Neural cell (in vitro differentiated cells): ENCODE data around the gene SDR42E1. TPM values are rescaled to one million over a fixed set of nuclear protein-coding genes. Genes with fewer than 3 reads are reported as not detected.

Source experiments
- H2AFZ ChIP-seq: fragments of 200-600, 300-800 bp; sonication (generic), shearing (Covaris generic); 2 replicates; pipeline ENCODE4 v1.6.0; 2014; ENCODE audit warnings: low read depth, mild to moderate bottlenecking, antibody characterized with exemption, low read length, moderate library complexity
- H3F3A ChIP-seq: fragments of 200-600 bp; shearing (Covaris generic); 2 replicates; pipeline ENCODE4 v1.6.1; 2016; ENCODE audit warnings: mild to moderate bottlenecking, moderate library complexity, mixed read lengths, antibody characterized with exemption, low read length; ENCODE audit not compliant: insufficient read depth, poor library complexity, severe bottlenecking
- H3K27ac ChIP-seq: fragments of 200-600, 300-800 bp; sonication (generic), shearing (Covaris generic); 2 replicates; pipeline ENCODE4 v1.5.1; 2014; ENCODE audit warnings: mild to moderate bottlenecking, low read length, moderate library complexity
- H3K27me3 ChIP-seq: fragments of 300-800, 200-600 bp; sonication (generic), shearing (Covaris generic); 2 replicates; pipeline ENCODE4 v1.6.0; 2014; ENCODE audit warnings: mild to moderate bottlenecking, low read depth, low read length, moderate library complexity; ENCODE audit not compliant: insufficient read depth
- H3K36me3 ChIP-seq: fragments of 300-800, 200-600 bp; sonication (generic), shearing (Covaris generic); 2 replicates; pipeline ENCODE4 v1.5.1; 2014; ENCODE audit warnings: mild to moderate bottlenecking, antibody characterized with exemption, low read length, moderate library complexity; ENCODE audit not compliant: insufficient read depth
- H3K4me2 ChIP-seq: fragments of 300-800, 200-600 bp; sonication (generic), shearing (Covaris generic); 2 replicates; pipeline ENCODE4 v1.6.0; 2014; ENCODE audit warnings: mild to moderate bottlenecking, low read length
- H3K4me3 ChIP-seq: fragments of 300-800, 200-600 bp; sonication (generic), shearing (Covaris generic); 2 replicates; pipeline ENCODE4 v1.5.1; 2014; ENCODE audit warnings: mild to moderate bottlenecking, low read length, moderate library complexity
- H3K79me2 ChIP-seq: fragments of 200-600 bp; shearing (Covaris generic); replicated peaks from 2 replicates; pipeline ENCODE4 v1.6.0; 2014; ENCODE audit warnings: mild to moderate bottlenecking, low read length, moderate library complexity; ENCODE audit not compliant: insufficient read depth
- H3K9ac ChIP-seq: fragments of 300-800, 200-600 bp; sonication (generic), shearing (Covaris generic); 2 replicates; pipeline ENCODE4 v1.6.1; 2016; ENCODE audit warnings: mild to moderate bottlenecking, low read length, mixed read lengths
- H3K9me2 ChIP-seq: fragments of 200-600 bp; shearing (Covaris generic); 2 replicates; pipeline ENCODE4 v1.6.1; 2016; ENCODE audit warnings: mild to moderate bottlenecking, low read length, mixed read lengths; ENCODE audit not compliant: insufficient read depth
- H3K9me3 ChIP-seq: fragments of 200-600, 300-800 bp; sonication (generic), shearing (Covaris generic); 2 replicates; pipeline ENCODE4 v1.6.1; 2016; ENCODE audit warnings: mild to moderate bottlenecking, mixed run types, low read length, moderate library complexity, mixed read lengths
- H4K20me1 ChIP-seq: fragments of 200-600 bp; shearing (Covaris generic); 2 replicates; pipeline ENCODE4 v1.6.1; 2016; ENCODE audit warnings: mild to moderate bottlenecking, mixed run types; ENCODE audit not compliant: insufficient read depth
- CTCF ChIP-seq: fragments of 450-650 bp; IDR thresholded peaks from 2 replicates; pipeline ENCODE4 v1.5.1; 2014; ENCODE audit warnings: antibody characterized with exemption, mild to moderate bottlenecking, moderate library complexity; ENCODE audit not compliant: poor library complexity, severe bottlenecking
- EP300 ChIP-seq: fragments of 450-650 bp; conservative IDR thresholded peaks from 2 replicates; pipeline ENCODE4 v1.6.1; 2014; ENCODE audit warnings: antibody characterized with exemption, mild to moderate bottlenecking, moderate library complexity; ENCODE audit not compliant: poor library complexity, severe bottlenecking
- EZH2 ChIP-seq: fragments of 200-600, 300-800 bp; shearing (Covaris generic), sonication (generic); IDR thresholded peaks from 2 replicates; pipeline ENCODE4 v1.6.1; 2014; ENCODE audit warnings: antibody characterized with exemption, low read length, borderline replicate concordance, mild to moderate bottlenecking; ENCODE audit not compliant: insufficient read depth, poor library complexity, severe bottlenecking
- MXI1 ChIP-seq: fragments of 450-650 bp; conservative IDR thresholded peaks from 2 replicates; pipeline ENCODE4 v1.6.1; 2014; ENCODE audit warnings: antibody characterized with exemption, mild to moderate bottlenecking; ENCODE audit not compliant: poor library complexity, severe bottlenecking
- POLR2AphosphoS5 ChIP-seq: IDR thresholded peaks from 2 replicates; pipeline ENCODE4 v1.6.1; 2012
- RAD21 ChIP-seq: fragments of 450-650 bp; conservative IDR thresholded peaks from 2 replicates; pipeline ENCODE4 v1.6.1; 2014; ENCODE audit warnings: antibody characterized with exemption, mild to moderate bottlenecking, moderate library complexity
- REST ChIP-seq: IDR thresholded peaks from 2 replicates; pipeline ENCODE4 v1.6.1; 2012; ENCODE audit warnings: borderline replicate concordance
- SMC3 ChIP-seq: fragments of 450-650 bp; conservative IDR thresholded peaks from 2 replicates; pipeline ENCODE4 v1.6.1; 2014; ENCODE audit warnings: antibody characterized with exemption, mild to moderate bottlenecking, moderate library complexity; ENCODE audit not compliant: poor library complexity
- TAF1 ChIP-seq: IDR thresholded peaks from 2 replicates; pipeline ENCODE4 v1.6.1; 2012; ENCODE audit warnings: low read depth
- polyA plus RNA-seq: library from polyadenylated mRNA; depleted of rRNA; stranded (reverse); fragments of >200 nt; gene quantifications from 2 replicates; pipeline ENCODE4 v1.2.3, GENCODE V29; 2014

The SDR42E1 gene
- polyA plus RNA-seq, 1 donor from 2014 or later = 0.02 TPM

GRCh38 chr16:82016964-82017363 is 5.7 kb upstream of the SDR42E1 start:
- no peak for TF ChIP-seq CTCF
- TF ChIP-seq POLR2AphosphoS5 = no peak
- no peak for TF ChIP-seq MXI1
- no peak for TF ChIP-seq RAD21
- TF ChIP-seq EP300 = no peak
- no peak for TF ChIP-seq SMC3
- TF ChIP-seq TAF1 = no peak
- no peak for TF ChIP-seq EZH2
- TF ChIP-seq REST = no peak

GRCh38 chr16:82016263-82016662 is 5.0 kb upstream of the SDR42E1 start:
- H3F3A ChIP-seq = no peaks in the 10 kb centered on the region
- H4K20me1 ChIP-seq = no peaks in the 10 kb centered on the region
- H3K79me2 ChIP-seq = no peaks in the 10 kb centered on the region
- no peak overlapping the region for H3K27ac ChIP-seq
- H3K9me2 ChIP-seq = no peaks in the 10 kb centered on the region
- H3K36me3 ChIP-seq = no peaks in the 10 kb centered on the region
- TF ChIP-seq REST = no peak
- TF ChIP-seq TAF1 = no peak
- TF ChIP-seq SMC3 = no peak
- no peak for TF ChIP-seq CTCF
- no peak for TF ChIP-seq MXI1
- no peak for TF ChIP-seq POLR2AphosphoS5
- TF ChIP-seq EP300 = no peak
- no peak for TF ChIP-seq RAD21
- TF ChIP-seq EZH2 = no peak
- H3K4me3 ChIP-seq = no peak overlapping the region
- H3K4me2 ChIP-seq = no peak overlapping the region
- H3K27me3 ChIP-seq = no peaks in the 10 kb centered on the region
- H3K9ac ChIP-seq = no peak overlapping the region
- no peaks in the 10 kb centered on the region for H3K9me3 ChIP-seq
- H2AFZ ChIP-seq = no peak overlapping the region

More at GRCh38 chr16:82016964-82017363, 5.7 kb upstream of the SDR42E1 start:
- Histone ChIP-seq H3K9me3 (no peaks in the 10 kb centered on the region), H3K27me3 (no peaks in the 10 kb centered on the region), H3K9me2 (no peaks in the 10 kb centered on the region), H3K36me3 (no peaks in the 10 kb centered on the region), H3K27ac (no peak overlapping the region), H2AFZ (no peak overlapping the region), H3K79me2 (no peaks in the 10 kb centered on the region), H3F3A (no peaks in the 10 kb centered on the region), H3K9ac (no peak overlapping the region), H3K4me2 (no peak overlapping the region), H4K20me1 (no peaks in the 10 kb centered on the region), H3K4me3 (no peak overlapping the region)
